ENCODE data around the gene NEUROG1.

DNA sequence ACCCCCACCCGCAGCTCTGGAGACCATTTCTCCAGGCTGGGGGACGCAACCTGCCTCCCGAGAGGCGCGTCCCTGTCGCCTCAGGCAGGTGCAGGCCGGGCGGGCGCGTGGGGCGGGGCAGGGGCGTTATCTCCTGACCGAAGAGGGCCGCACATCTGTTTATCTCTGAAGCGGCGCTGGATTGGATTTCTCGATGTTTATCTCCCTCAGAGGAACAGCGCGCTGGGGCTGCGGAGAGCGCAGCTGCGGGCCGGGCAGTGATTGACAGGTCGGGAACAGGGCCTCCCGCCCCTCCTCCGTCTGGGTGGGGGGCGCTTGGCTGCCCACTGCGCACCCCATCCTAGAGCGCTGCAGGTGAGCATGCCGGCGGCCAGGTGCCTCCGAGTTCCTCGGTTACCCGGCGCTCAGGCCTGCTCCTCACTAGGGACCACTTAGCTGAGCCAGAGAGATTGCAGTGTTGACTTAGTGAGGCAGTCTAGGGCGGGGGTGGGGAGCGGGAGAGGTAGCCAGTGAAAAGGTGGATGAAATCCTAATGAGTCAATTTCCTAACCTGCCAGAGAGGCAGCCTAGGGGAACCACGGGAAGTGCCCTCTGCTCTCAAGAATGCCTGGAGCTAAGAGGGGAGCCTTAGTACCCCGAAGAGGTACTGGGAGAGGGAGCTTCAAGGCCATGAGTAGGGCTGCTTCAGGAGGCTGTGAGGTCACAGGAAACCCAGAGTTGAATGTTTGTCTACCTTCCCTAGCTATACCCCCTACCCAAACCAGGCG lies 44.0 kb downstream of the NEUROG1 start:
- no peak for TF ChIP-seq POLR2A (IDR thresholded peaks at IDR 0.05)
- TF ChIP-seq, protein P1, sequence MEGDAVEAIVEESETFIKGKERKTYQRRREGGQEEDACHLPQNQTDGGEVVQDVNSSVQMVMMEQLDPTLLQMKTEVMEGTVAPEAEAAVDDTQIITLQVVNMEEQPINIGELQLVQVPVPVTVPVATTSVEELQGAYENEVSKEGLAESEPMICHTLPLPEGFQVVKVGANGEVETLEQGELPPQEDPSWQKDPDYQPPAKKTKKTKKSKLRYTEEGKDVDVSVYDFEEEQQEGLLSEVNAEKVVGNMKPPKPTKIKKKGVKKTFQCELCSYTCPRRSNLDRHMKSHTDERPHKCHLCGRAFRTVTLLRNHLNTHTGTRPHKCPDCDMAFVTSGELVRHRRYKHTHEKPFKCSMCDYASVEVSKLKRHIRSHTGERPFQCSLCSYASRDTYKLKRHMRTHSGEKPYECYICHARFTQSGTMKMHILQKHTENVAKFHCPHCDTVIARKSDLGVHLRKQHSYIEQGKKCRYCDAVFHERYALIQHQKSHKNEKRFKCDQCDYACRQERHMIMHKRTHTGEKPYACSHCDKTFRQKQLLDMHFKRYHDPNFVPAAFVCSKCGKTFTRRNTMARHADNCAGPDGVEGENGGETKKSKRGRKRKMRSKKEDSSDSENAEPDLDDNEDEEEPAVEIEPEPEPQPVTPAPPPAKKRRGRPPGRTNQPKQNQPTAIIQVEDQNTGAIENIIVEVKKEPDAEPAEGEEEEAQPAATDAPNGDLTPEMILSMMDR (IDR thresholded peaks at IDR 0.05) = no peak
